RWPE2 (cell line): ENCODE measurements around the gene NFKB2.

Experiments used
- ATAC-seq: fragments of 200-7000 bp; cut with Tn5 transposase; 3 replicates; pipeline ENCODE4 v1.9.1; 2021; ENCODE audit warnings: low read depth
- DNase-seq: peaks from one replicate; pipeline ENCODE4 v3.0.0-alpha.2; 2020; ENCODE audit warnings: low spot score
- H3K27ac ChIP-seq: fragments of 450-650 bp; 2 replicates; pipeline ENCODE4 v1.5.1; 2017; ENCODE audit warnings: mild to moderate bottlenecking; ENCODE audit not compliant: poor library complexity, severe bottlenecking
- H3K27me3 ChIP-seq: fragments of 250-450 bp; sonication (Bioruptor Pico); 2 replicates; pipeline ENCODE4 v1.5.1; 2021; ENCODE audit warnings: mild to moderate bottlenecking, moderate library complexity; ENCODE audit not compliant: insufficient read depth, poor library complexity, severe bottlenecking
- H3K36me3 ChIP-seq: fragments of 250-450 bp; sonication (Bioruptor Pico); 2 replicates; pipeline ENCODE4 v1.5.1; 2020; ENCODE audit warnings: low read depth, mild to moderate bottlenecking, moderate library complexity
- H3K4me1 ChIP-seq: fragments of 250-450 bp; sonication (Bioruptor Pico); 2 replicates; pipeline ENCODE4 v1.5.1; 2021; ENCODE audit warnings: mild to moderate bottlenecking, moderate library complexity; ENCODE audit not compliant: insufficient read depth, poor library complexity, severe bottlenecking
- H3K4me3 ChIP-seq: fragments of 250-450 bp; sonication (Bioruptor Pico); 2 replicates; pipeline ENCODE4 v1.5.1; 2021; ENCODE audit warnings: mild to moderate bottlenecking, moderate library complexity; ENCODE audit not compliant: severe bottlenecking
- H3K9me3 ChIP-seq: fragments of 250-450 bp; sonication (Bioruptor Pico); 2 replicates; pipeline ENCODE4 v1.5.1; 2021; ENCODE audit warnings: mild to moderate bottlenecking, moderate library complexity; ENCODE audit not compliant: severe bottlenecking
- CTCF ChIP-seq: fragments of 450-650 bp; IDR thresholded peaks from one replicate; pipeline ENCODE4 v1.5.1; 2017; ENCODE audit warnings: mild to moderate bottlenecking, moderate library complexity; ENCODE audit not compliant: poor library complexity, severe bottlenecking

NFKB2 gene

GRCh38 chr10:102375867-102376266, 19.6 kb upstream of the NFKB2 start:
- H3K9me3 ChIP-seq, result no peaks in the 10 kb centered on the region
- DNase-seq (no peak), ATAC-seq (no peak)
- no peaks in the 10 kb centered on the region for H3K27me3 ChIP-seq
- H3K27ac ChIP-seq, result no peak overlapping the region
- peaks cover 87% of the 10 kb centered on the region for H3K36me3 ChIP-seq
- H3K4me3 ChIP-seq, result no peak overlapping the region
- no peak for TF ChIP-seq CTCF
- no peaks in the 10 kb centered on the region for H3K4me1 ChIP-seq

GRCh38 chr10:102376901-102377300, 18.6 kb upstream of the NFKB2 start:
- no peaks in the 10 kb centered on the region for H3K9me3 ChIP-seq
- ATAC-seq, result no peak
- no peak for TF ChIP-seq CTCF
- H3K27ac ChIP-seq, result no peak overlapping the region
- H3K36me3 ChIP-seq, result peaks cover 79% of the 10 kb centered on the region
- no peaks in the 10 kb centered on the region for H3K27me3 ChIP-seq
- no peak overlapping the region for H3K4me3 ChIP-seq
- no peaks in the 10 kb centered on the region for H3K4me1 ChIP-seq
- no peak for DNase-seq

GRCh38 chr10:102379383-102379782, 16.1 kb upstream of the NFKB2 start:
- H3K4me1 ChIP-seq, result no peaks in the 10 kb centered on the region
- H3K36me3 ChIP-seq, result peaks cover 57% of the 10 kb centered on the region
- no peak overlapping the region for H3K4me3 ChIP-seq
- no peaks in the 10 kb centered on the region for H3K27me3 ChIP-seq
- TF ChIP-seq CTCF, result no peak
- ATAC-seq, result no peak
- DNase-seq, result no peak
- no peak overlapping the region for H3K27ac ChIP-seq
- no peaks in the 10 kb centered on the region for H3K9me3 ChIP-seq

- no peak for TF ChIP-seq CTCF
- DNase-seq, result no peak
- Histone ChIP-seq H3K4me1 (no peaks in the 10 kb centered on the region), H3K4me3 (no peak overlapping the region), H3K27me3 (no peaks in the 10 kb centered on the region), H3K36me3 (peaks cover 34% of the 10 kb centered on the region), H3K9me3 (no peaks in the 10 kb centered on the region), H3K27ac (no peak overlapping the region)
- ATAC-seq, result no peak
Measured at GRCh38 chr10:102381983-102382382, 13.5 kb upstream of the NFKB2 start.

GRCh38 chr10:102382871-102383270, 12.6 kb upstream of the NFKB2 start:
- Histone ChIP-seq H3K4me3 (no peak overlapping the region), H3K4me1 (no peaks in the 10 kb centered on the region), H3K27me3 (no peaks in the 10 kb centered on the region), H3K36me3 (peaks cover 25% of the 10 kb centered on the region), H3K27ac (no peak overlapping the region), H3K9me3 (no peaks in the 10 kb centered on the region)
- ATAC-seq, result no peak
- TF ChIP-seq CTCF, result no peak
- DNase-seq, result no peak
